ENCODE results near the gene LCE3A.
"Not testable (repeated sequence)": the region's sequence is repeated elsewhere in the genome, so short reads cannot be mapped to it uniquely, and the experiment has no call there.

LCE3A gene

GRCh38 chr1:152622803-152623202, at the start of gene LCE3A:
Gene LCE3A, minus strand, starts transcription at chr1:152623103. Its CDS starts 0 bp downstream, at chr1:152623103.
- DNase-seq (ENCODE audit: low read depth) = peak; percentile 51

- DNase-seq (ENCODE audit: low read depth) = no peak
These were observed 44.7 kb upstream of the LCE3A start for GRCh38 chr1:152667648-152668047.

- not testable (repeated sequence) for DNase-seq (ENCODE audit: low read depth)
These were observed 43.3 kb upstream of the LCE3A start for GRCh38 chr1:152666171-152666570.

GRCh38 chr1:152663098-152663497, 40.2 kb upstream of the LCE3A start, which contains the start of gene LCE2D:
Gene LCE2D, plus strand, starts transcription at chr1:152663380. Its CDS starts 726 bp downstream, at chr1:152664106.
- DNase-seq (ENCODE audit: low read depth) = no peak

- no peak for DNase-seq (ENCODE audit: low read depth)
These were observed 35.7 kb upstream of the LCE3A start for GRCh38 chr1:152658649-152659048.

DNA sequence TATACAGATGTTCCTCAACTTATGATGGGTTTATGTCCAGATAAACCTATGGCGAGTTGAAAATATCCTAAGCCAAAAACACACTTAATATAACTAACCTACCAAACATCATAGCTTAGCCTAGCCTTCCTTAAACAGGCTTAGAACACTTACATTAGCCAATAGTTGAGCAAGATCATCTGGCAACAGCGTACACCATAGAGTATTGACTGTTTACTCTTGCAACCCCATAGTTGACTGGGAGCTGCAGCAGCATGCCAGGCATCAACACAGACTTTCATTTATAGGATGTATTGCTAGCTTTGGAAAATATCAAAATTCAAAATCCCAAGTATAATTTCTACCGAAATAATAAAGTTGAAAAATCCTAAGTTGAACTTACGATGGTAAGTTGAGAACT, 34.8 kb upstream of the LCE3A start:
- DNase-seq (ENCODE audit: low read depth) = no peak

DNA sequence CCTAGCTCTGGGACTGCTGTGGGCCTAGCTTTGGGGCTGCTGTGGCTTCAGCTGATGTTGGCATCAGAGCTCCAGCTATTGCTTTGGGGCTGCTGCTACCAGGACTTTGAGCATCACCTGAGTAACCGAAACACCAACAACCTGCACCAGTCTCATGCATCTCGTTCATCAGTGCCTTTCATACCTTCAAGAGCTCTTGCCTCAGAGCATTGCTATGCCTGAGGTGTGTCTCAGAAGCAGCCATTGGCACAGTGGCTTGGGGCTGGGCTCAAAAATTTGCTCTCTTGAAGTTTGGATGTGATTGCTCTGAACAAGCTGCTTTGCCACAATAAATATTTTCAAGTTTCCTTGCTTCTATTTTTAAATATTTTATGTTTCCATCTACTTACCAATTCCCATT, 33.6 kb upstream of the LCE3A start:
- no peak for DNase-seq (ENCODE audit: low read depth)

DNA sequence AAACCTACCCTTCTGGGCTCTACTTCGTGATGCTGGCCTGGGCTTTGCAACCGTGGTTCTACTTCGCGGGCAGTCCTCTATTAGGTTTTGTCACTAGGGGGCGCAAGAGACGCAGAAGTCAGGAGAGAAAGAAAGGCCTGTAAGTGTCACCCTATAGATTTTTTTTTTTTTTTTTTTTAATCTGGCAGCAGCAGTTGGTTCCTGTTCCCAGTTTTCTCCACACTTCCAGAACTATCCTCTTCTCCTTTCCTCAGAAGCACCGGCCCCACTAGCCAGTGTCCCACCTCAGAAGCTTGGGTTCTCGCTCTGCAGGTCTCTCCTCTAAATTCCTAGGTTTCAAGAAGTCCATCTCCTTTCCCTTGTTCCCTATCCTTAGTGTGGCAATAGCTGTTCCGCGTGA, 31.2 kb upstream of the LCE3A start:
- peak; percentile 80 for DNase-seq (ENCODE audit: low read depth)

GRCh38 chr1:152646656-152647055, 23.8 kb upstream of the LCE3A start:
- DNase-seq (ENCODE audit: low read depth) = peak; percentile 41

DNA sequence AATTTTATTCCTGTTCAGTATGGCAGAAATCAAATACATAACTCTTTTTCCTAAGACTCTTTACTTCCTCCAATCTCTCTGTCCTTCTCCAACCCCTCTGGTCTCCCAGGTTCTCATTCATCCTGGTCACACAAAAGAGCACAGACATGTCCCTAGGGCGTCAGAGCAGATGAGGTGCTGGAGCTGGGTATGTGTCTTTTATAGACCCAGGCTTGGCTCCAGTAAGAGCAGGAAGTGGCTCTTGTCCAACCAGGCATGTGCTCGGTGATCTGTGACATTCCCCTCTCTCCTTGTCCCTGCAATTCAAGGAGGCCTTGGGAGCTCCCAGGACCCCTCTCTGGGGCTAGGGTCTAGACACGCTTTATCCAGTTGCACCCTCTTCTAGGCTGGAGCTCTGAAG, 22.2 kb upstream of the LCE3A start:
- no peak for DNase-seq (ENCODE audit: low read depth)

GRCh38 chr1:152643945-152644344, 21.0 kb upstream of the LCE3A start:
- DNase-seq (ENCODE audit: low read depth) = no peak

GRCh38 chr1:152640351-152640750, 17.4 kb upstream of the LCE3A start:
- no peak for DNase-seq (ENCODE audit: low read depth)

DNA sequence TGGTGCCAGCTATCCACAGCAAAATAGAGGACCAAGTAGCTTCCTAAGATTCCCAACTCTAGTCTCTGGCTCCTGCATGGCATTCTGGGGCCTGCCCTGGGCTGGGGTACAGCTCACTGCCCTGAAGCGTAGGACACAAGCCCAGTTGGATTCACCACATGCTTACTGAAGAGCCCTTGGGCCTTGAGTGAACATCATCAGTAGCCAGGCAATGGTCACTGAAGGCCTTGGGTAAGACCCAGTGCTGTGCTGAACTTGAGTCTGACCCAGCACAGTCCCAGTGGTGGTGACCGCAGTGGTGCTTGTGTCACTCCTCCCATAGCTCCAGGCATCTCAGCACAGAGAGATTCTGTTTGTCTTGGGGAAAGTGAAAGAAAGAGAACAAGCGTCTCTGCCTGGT, 7.7 kb upstream of the LCE3A start:
- DNase-seq (ENCODE audit: low read depth) = no peak

DNA sequence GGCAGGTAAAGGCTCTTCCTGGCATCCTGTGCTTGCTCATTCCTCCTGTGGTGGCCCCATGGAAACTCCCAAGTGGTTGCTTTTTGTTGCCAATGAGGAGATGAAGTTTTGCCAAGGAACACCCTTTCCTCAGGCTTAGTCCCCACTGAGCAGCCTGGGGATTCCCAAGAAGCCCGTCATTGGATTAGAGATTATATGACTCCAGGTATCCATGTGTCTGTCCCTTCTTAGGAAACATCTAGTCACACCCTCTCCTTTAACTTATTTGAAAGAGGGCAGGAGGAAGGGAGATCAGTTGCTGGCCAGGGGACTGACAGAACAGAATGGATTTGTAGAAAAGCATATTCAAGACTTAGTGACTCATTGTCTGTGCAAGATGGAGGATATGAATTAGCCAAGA, 3.8 kb upstream of the LCE3A start:
- no peak for DNase-seq (ENCODE audit: low read depth)

DNA sequence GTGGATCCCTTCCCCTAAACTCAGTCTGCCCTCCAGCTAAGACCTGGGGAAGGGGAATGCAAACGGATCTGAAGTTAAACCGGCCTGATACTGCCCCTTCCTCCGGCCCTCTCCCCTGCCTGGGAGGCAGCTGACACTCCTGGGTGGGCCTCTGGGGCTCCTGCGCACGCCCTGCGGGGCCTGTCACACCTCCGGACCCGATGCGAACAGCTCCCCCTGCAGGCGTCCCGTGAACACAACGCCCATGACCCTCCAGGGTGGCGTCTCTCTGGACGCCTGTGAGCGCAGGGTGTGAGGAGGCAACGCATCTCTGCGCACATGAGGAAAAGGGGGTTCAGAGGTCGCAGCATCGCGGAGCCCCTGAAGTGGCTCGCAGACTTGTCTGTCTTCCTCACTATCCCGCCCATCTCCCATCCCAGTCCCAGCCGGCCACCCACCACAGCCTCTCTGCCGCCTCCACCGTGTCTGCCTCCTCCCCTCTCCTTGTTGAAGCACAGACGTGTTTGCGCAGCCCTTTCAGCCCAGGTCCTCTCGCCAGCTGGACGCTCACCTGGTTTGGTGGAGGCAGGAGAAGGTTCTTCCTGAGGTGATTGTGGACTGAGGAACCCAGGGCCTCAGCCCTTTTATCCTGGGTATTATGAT, 421 bp upstream of the LCE3A start:
- peak; percentile 16 for DNase-seq (ENCODE audit: low read depth)

DNA sequence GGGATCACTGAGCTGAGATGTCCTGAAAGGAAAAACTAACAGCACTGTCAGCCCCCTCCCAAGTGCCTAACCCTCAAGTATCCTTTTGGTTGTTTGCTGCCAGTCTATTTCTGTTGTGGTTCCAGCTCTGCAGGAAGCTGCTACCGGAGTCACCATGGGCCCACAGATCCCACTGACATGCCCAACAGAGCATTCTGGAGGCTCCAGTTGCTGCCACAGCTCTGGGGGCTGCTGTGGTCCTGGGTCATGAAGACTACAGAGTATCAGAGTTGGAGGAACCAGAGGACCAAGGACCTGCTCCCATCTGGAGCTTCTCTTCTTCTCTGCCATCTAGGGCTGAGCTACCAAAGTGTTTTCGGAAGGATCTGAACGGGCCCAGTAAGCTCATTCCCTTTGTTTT, 910 bp downstream of the LCE3A start:
- DNase-seq (ENCODE audit: low read depth) = no peak

DNA sequence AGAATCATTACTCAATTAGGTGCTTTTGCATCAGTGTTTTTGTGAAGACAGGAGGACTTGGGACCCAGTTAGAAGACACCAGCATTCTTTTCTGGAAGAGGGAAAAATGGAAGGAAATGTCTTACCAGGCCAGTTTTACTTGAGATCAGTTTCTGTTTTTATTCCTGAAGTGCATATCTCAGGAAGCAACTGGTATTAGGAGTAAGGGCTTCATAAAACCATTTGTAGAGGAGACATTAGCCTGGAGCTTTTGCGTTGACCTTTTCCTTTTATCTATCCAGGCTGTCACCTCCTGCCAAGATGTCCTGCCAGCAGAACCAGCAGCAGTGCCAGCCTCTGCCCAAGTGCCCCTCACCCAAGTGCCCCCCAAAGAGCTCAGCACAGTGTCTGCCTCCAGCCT, 9.4 kb downstream of the LCE3A start, which contains the start of gene LCE3B:
TSS of gene LCE3B (plus strand) at position 301 of the 400 bp plus-strand sequence. CDS start at position 301, 0 bp downstream.
- DNase-seq (ENCODE audit: low read depth) = no peak

DNA sequence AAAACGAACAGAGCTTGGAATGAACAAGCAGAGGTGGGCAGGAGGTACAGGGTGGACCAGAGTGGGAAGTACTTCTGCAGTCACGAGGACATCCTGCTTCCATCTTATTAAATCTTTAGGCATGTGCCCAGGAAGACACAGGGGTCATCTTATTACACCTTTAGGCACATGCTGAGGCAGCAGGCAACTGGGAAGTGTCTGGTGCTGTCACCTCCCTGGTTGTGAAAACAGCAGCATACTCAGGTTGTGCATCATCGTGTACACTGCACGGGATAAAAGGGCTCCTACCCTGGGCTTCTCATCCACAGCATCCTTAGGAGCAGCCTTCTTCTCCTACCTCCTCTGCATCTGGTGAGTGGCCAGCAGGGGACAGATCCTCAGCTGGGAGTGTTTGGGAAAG, 23.0 kb downstream of the LCE3A start, which contains the start of gene LCE3C:
TSS of gene LCE3C (plus strand) at position 301 of the 400 bp plus-strand sequence. CDS start 498 bp downstream, outside the sequence.
- no peak for DNase-seq (ENCODE audit: low read depth)

GRCh38 chr1:152596986-152597385, 25.9 kb downstream of the LCE3A start:
- no peak for DNase-seq (ENCODE audit: low read depth)

- DNase-seq (ENCODE audit: low read depth) = no peak
These were observed 37.3 kb downstream of the LCE3A start for GRCh38 chr1:152585586-152585985.

DNA sequence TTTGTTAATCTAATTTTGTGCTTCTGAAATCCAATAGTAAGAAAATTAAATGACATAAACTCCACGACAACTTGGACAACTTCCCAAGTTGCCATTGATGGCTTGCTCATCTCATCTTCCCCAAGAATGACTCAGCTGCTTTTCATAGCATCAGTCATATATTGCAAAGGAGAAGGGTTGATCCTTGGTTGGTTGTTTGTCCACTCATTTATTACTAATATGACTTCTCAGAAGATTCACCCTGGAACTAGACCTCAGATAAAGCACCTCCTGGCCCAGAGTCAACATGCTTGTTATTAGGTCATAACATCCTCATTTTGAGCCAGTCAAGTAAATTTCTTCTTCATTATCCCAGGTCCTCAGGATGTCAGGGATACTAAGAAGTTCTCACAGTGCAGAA, 40.3 kb downstream of the LCE3A start:
- DNase-seq (ENCODE audit: low read depth) = peak; percentile 91

DNA sequence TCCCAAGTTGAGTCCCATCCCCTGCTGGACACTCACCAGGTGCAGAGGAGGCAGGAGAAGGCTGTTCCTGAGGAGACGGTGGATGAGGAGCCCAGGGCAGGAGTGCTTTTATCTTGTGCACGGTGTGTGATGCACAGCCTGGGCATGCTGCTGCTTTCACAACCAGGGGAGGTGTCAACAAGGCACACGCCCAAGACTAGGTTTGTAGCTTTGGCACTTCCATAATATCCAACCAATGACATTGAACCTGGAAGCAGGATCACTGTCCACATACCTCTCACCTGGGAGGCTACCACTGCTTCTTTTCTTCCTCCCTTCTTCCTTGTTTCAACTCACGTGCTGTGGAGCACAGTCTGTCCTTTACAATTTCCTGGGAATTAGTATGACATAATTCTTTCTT, 42.5 kb downstream of the LCE3A start, which contains the start of gene LCE3D:
TSS of gene LCE3D (minus strand) at position 84 of the 400 bp plus-strand sequence. CDS start 580 bp downstream, outside the sequence.
- DNase-seq (ENCODE audit: low read depth) = peak; percentile 32

GRCh38 chr1:152579526-152579925, 43.4 kb downstream of the LCE3A start:
- DNase-seq (ENCODE audit: low read depth) = not testable (repeated sequence)

GRCh38 chr1:152577168-152577567, 45.7 kb downstream of the LCE3A start:
- DNase-seq (ENCODE audit: low read depth) = peak; percentile 69
